Stimulated activated CD4-positive, alpha-beta T cell treated with anti-CD3 and anti-CD28 coated beads, Interleukin-1b, Interleukin-23, amount 100 ng/mL, for 1 hour (primary cell): Measurements from ENCODE around the gene STAT3.
A peak's percentile ranks its signal among the peaks of the same experiment; 100 is the strongest.
"Not testable (repeated sequence)": the region's sequence is repeated elsewhere in the genome, so short reads cannot be mapped to it uniquely, and the experiment has no call there.

Source experiments
- DNase-seq, 2 donors: peaks; one replicate each; pipeline ENCODE4 v3.0.0-alpha.2; 2020; ENCODE audit warnings: low read depth in 2 of 2

STAT3 gene

GRCh38 chr17:42279776-42280630 lies 108.2 kb downstream of the STAT3 start:
- DNase-seq: no peak

DNA sequence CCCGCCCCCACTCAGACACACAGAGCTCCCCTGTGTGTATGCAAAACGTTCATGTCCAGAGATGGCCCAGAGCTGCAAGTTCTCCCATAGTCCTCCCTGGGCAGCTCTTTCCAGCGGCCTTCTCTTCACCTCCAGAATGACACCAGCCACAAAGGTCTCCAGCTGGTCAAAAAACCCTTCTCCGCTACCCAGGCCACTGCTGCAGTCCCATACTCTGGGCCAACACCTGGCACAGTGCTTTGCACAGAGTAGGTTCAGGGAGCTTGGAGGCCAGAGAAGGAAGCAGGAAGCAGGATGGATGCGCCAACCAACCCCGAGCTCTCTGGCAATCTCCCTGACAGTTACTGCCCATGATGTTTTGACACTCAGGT lies 110.9 kb downstream of the STAT3 start:
- DNase-seq: no peak

DNA sequence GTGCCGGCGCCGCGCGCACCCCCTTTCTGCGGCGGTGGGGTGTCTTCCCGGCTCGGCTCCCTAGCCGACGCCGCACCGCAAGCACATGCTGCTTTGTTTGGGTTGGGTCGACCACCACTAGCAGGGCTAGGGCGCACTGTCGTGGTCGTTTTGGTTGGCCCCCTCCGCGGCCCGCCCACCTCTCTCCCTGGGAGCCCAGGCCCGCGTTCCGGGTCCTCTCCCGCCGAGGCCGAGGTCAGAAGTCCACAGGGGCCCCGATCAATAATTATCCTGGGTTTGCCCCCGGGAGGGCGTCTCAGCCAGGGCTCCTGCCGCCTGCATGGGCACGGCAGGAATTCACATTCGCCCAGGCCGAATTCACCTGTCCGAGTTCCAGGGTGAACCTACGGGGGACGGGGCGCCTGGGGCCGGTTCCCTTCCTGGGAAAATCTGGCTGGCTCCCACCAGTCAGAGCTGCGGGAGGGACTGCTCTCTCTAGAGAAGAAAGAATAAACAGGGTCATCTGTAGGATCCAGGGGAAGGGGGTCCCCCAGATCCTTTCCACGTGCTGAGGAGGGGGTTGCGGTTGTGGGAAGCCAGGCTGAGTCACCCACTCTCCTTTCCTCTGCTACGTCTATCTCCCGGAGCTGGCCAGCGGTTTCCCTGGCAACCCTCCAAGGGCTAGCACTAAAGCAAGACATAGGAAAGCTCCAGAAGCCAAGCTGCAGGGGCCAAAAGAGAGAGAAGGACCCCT lies 111.5 kb downstream of the STAT3 start:
- no peak for DNase-seq

- peak in 1 of 2 donors; percentile 45 for DNase-seq
Measured at GRCh38 chr17:42276359-42276608, 112.0 kb downstream of the STAT3 start, which contains the start of gene STAT5B. Gene STAT5B, minus strand, starts transcription at chr17:42276391. Its CDS starts 44,264 bp downstream, at chr17:42232127.

DNA sequence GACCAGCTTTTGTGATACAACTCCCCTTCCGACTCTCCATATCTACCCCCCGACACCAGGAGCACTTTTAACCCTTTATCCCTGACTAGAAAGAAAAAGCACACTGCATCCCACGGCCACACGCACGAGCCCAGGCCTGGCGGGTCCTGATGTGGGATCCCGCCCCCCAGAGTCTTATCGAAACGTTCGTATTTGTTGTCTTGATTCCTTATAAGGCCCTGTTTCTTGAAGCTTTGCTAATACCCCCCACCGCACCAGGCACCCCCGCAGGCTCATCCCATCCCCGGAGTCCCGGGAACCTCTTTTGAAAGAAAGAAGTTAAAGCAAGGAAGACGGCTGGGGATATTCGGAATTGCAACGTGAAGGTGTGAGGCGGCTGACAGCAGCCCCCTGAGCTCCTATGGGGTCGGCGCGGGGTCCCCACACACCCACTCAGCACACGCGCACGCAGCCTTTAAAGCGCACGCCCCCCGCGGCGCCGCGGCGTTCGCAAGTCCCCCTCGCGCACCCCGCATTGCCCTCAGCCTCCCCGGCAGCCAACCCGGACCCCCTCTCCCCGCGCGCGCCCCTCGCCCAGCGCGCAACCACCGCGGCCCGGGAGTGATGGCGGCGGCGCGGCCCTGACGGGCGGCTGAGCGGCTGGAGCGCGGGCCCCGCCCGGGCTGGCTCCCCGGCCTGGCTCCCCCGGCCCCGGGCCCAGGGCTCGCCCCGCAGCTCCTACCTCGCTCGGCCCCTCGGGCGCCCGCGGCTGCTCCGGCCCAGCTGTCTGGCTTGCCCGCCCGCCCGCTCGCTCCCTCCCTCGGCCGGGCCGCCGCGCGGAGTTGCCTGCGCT lies 112.5 kb downstream of the STAT3 start:
- no peak for DNase-seq

- DNase-seq: no peak
Measured at GRCh38 chr17:42274812-42275526, 113.3 kb downstream of the STAT3 start.

DNA sequence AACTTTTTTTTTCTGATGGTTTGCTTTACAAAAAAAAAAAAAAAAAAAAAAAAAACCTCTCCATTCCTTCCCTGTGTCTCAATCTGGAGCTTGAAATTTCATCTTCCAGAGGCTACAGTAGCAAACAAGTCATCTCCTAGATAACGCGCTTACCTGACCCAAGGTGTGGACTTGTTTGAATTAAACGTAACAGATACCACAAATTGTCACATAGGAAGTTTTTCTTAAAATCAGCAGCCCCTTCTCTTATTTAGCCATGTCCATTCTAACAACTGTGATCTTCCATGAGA lies 114.0 kb downstream of the STAT3 start:
- DNase-seq: no peak

GRCh38 chr17:42273474-42274252 lies 114.6 kb downstream of the STAT3 start:
- DNase-seq: no peak

- no peak for DNase-seq
Measured at GRCh38 chr17:42272162-42272907, 115.9 kb downstream of the STAT3 start.

DNA sequence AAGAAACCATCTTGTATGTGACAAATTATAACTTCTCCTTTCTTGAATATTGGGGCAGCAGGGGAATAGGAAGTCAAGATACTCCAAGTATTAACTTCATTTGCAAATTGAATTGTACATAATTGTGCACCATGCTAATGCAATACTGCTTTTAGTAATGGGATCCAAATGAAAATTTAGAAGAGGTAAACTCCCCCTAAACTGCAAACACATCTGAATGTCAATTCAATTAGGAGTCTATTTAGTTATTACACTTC lies 116.5 kb downstream of the STAT3 start:
- no peak for DNase-seq

DNA sequence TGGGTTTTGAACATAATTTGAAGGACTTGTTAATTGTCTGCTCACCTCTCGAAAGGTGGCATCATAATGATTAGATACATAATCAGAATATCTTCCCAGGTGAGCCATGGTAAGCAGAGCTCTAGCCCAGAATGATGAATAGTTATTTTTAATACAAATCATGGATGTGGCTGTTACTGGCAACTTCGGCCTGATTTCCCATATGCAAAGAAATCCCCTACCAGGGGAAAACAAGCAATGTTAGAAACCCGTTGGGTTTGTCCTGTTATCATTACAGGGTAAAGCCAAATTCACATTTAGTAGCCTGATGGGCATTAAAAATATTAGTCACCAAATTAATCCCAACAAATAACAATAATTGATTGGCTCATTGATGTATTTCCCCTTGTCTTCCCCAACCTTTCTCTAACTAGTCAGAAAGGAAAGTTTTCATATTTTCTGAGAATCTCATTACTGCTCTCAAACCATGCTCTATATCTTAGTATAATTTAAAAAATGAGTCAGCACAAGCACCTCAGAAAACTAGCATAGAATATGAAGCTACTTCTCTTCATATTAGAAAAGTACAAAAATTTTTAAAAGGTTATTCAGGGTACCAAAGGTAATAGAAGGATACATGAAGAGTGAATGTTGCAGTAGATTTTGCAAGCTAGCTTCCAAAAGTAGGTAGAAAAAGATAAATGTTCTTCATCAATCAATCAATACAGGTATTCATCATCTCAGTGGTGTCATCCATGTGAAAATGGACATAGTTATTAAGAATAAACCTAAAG lies 117.0 kb downstream of the STAT3 start:
- no peak for DNase-seq

- no peak for DNase-seq
Measured at GRCh38 chr17:42270596-42270995, 117.6 kb downstream of the STAT3 start.

GRCh38 chr17:42270170-42270535 lies 118.1 kb downstream of the STAT3 start:
- no peak for DNase-seq

DNA sequence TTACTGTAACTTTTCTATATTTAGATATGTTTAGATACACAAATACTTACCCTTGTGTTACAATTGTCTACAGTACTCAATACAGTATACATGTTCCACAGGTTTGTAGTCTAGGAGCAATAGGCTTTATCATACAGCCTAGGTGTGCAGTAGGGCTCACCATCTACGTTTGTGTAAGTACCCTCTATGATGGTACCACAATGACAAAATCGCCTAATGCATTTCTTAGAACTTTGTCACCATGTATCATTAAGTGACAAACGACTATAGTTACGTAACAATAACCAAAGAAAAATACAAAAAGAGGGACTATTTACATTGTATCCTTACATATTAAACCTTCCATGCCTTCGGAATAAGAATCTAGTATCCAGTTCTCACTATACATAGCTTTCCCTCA lies 120.0 kb downstream of the STAT3 start:
- no peak for DNase-seq

DNA sequence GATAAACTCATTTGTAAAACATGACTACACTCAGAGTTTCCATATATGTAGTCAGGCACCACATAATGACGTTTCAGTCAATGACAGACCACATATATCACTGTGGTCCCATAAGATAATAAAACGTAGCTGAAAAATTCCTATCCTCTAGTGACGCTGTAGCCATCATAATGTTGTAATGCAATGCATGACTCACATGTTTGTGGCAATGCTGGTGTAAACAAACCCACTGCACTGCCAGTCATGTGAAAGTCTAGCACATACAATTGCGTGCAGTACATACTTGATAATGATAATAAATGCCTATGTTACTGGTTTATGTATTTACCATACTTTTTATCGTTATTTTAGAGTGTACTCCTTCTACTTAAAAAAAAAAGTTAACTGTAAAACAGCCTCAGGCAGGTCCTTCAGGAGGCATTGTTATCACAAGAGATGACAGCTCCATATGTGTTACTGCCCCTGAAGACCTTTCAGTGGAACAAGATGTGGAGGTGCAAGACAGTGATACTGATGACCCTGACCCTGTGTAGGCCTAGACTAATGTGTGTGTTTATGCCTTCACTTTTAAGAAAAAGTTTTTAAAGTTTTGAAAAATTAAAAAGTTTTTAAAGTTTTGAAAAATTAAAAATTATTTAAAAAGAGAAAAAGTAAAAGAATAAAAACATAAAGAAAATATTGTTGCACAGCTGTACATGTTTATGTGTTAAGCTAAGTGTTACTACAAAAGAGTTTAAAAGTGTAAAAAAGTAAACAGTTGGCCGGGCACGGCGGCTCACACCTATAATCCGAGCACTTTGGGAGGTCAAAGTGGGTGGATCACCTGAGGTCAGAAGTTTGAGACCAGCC lies 121.1 kb downstream of the STAT3 start:
- DNase-seq: no peak

- DNase-seq: no peak
Measured at GRCh38 chr17:42266462-42266861, 121.8 kb downstream of the STAT3 start.

DNA sequence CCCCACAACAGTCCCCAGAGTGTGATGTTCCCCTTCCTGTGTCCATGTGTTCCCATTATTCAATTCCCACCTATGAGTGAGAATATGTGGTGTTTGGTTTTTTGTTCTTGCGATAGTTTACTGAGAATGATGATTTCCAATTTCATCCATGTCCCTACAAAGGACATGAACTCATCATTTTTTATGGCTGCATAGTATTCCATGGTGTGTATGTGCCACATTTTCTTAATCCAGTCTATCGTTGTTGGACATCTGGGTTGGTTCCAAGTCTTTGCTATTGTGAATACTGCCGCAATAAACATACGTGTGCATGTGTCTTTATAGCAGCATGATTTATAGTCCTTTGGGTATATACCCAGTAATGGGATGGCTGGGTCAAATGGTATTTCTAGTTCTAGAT lies 123.9 kb downstream of the STAT3 start:
- DNase-seq: not testable (repeated sequence)
